Measurements from ENCODE around the gene PLPPR4. TPM values are rescaled to one million over a fixed set of nuclear protein-coding genes. Genes with fewer than 3 reads are reported as not detected.

PLPPR4 gene
- total and polyA plus RNA-seq, 7 donors = 0.31 to 1.9 (median 0.71) TPM; not detected in 2

- Histone ChIP-seq H3K27ac (no peak overlapping the region), H3K9me3 (peaks cover 0 to 3% (median 0%) of the 10 kb centered on the region in 4 donors), H3K36me3 (no peaks in the 10 kb centered on the region), H3K27me3 (no peaks in the 10 kb centered on the region), H3K4me1 (peaks cover 0 to 8% (median 3%) of the 10 kb centered on the region in 4 donors), H3K4me3 (no peak overlapping the region)
- intact Hi-C loops (cut with DNase I) = no loop called here
- DNase-seq = no peak
- TF ChIP-seq CTCF (IDR thresholded peaks at IDR 0.05) (no peak), EP300 (IDR thresholded peaks at IDR 0.05) (no peak), POLR2AphosphoS5 (IDR thresholded peaks at IDR 0.05) (no peak), POLR2A (IDR thresholded peaks at IDR 0.05) (no peak)
These were observed 45.3 kb upstream of the PLPPR4 start for GRCh38 chr1:99218999-99219398.

DNA sequence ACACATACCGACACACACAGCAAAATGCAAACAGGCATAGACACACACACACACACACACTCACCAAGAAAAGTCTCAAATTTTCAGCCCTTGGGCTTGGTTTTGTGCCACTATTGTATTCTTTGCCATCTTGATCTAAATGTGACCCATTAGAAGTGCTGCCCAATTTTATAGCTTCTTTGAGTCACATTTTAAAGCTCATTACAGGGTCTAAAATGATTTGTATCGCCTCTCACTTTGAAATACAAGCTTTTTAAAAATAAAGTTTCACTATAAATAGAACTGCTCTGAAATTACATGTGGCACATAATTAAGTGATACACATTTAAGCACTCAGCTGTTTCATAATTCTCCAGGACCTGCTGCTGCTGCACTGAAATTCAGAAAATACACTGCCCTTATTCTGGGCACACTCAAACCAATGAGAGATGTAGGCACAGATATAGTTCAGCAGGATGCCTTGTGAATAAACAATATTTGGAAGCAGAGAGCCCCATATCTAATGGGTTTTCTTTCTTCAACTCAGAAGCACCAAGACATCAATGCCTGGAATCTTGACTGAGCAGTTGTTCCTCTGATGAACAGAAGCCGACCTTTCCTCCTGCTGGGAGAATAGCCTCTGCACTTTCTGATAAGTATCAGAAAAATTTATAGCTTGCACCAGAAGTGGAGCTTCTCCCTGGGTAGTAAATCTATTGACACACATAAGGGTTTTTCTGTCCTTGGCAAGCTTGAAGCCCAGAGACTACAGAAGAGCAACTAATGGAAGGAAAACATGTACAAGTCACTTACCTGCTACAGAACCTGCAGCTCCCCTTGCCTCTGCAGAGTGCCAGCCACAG, 37.0 kb upstream of the PLPPR4 start:
- intact Hi-C loops (cut with DNase I) = no loop called here
- Histone ChIP-seq H3K4me1 (no peaks in the 10 kb centered on the region), H3K36me3 (no peaks in the 10 kb centered on the region), H3K4me3 (no peak overlapping the region), H3K27ac (no peak overlapping the region), H3K9me3 (no peaks in the 10 kb centered on the region), H3K27me3 (no peaks in the 10 kb centered on the region)
- no peak for DNase-seq
- WGBS, 2 donors = 48 to 63% methylated on average over 3 of the region's 3 CpGs
- TF ChIP-seq POLR2AphosphoS5 (IDR thresholded peaks at IDR 0.05) = no peak
- TF ChIP-seq CTCF (IDR thresholded peaks at IDR 0.05) = no peak
- TF ChIP-seq EP300 (IDR thresholded peaks at IDR 0.05) = no peak
- TF ChIP-seq POLR2A (IDR thresholded peaks at IDR 0.05) = no peak

- Histone ChIP-seq H3K36me3 (no peaks in the 10 kb centered on the region), H3K4me1 (no peaks in the 10 kb centered on the region), H3K4me3 (no peak overlapping the region), H3K9me3 (no peaks in the 10 kb centered on the region), H3K27me3 (no peaks in the 10 kb centered on the region), H3K27ac (no peak overlapping the region)
- intact Hi-C loops (cut with DNase I) = no loop called here
- WGBS, 2 donors = 67 to 71% methylated on average over 1 of the region's 2 CpGs
- no peak for DNase-seq
- no peak for TF ChIP-seq CTCF (IDR thresholded peaks at IDR 0.05)
- no peak for TF ChIP-seq POLR2A (IDR thresholded peaks at IDR 0.05)
- TF ChIP-seq POLR2AphosphoS5 (IDR thresholded peaks at IDR 0.05) = no peak
- no peak for TF ChIP-seq EP300 (IDR thresholded peaks at IDR 0.05)
These were observed 36.1 kb upstream of the PLPPR4 start for GRCh38 chr1:99228153-99228552.

DNA sequence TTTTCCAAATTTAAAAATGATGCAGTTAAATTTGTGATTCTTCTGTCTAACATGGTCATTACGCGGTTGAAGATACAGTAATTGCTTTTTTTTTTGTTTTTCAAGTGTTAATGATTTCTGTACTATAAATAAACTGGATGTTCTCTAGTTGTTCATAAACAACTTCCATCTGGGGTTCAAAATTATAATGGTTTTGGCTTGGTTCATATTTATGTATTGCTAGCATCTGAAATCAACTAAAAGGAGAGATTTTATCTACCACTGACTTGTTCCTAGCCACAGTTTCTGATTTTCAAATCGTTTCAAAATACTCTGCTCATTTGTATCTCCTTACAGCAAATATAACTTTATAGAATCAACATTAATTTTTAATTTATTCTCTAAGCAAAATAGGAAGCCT, 35.2 kb upstream of the PLPPR4 start:
- DNase-seq = no peak
- Histone ChIP-seq H3K36me3 (no peaks in the 10 kb centered on the region), H3K27ac (no peak overlapping the region), H3K9me3 (no peaks in the 10 kb centered on the region), H3K27me3 (no peaks in the 10 kb centered on the region), H3K4me1 (no peaks in the 10 kb centered on the region), H3K4me3 (no peak overlapping the region)
- 75 to 77% methylated on average over 3 of the region's 3 CpGs for WGBS, 2 donors
- intact Hi-C loops (cut with DNase I) = no loop called here
- TF ChIP-seq POLR2AphosphoS5 (IDR thresholded peaks at IDR 0.05) = no peak
- TF ChIP-seq CTCF (IDR thresholded peaks at IDR 0.05) = no peak
- TF ChIP-seq POLR2A (IDR thresholded peaks at IDR 0.05) = no peak
- TF ChIP-seq EP300 (IDR thresholded peaks at IDR 0.05) = no peak

GRCh38 chr1:99230695-99231094, 33.6 kb upstream of the PLPPR4 start:
- Histone ChIP-seq H3K27ac (no peak overlapping the region), H3K4me1 (no peaks in the 10 kb centered on the region), H3K27me3 (no peaks in the 10 kb centered on the region), H3K36me3 (no peaks in the 10 kb centered on the region), H3K9me3 (no peaks in the 10 kb centered on the region), H3K4me3 (no peak overlapping the region)
- TF ChIP-seq EP300 (IDR thresholded peaks at IDR 0.05) (no peak), CTCF (IDR thresholded peaks at IDR 0.05) (no peak), POLR2AphosphoS5 (IDR thresholded peaks at IDR 0.05) (no peak), POLR2A (IDR thresholded peaks at IDR 0.05) (no peak)
- intact Hi-C loops (cut with DNase I) = no loop called here
- DNase-seq = no peak
